Inflammatory macrophage treated with lipopolysaccharide for 1 hour (primary cell): ENCODE data around the gene KHK.
A peak's percentile ranks its signal among the peaks of the same experiment; 100 is the strongest.

Experiments used
- DNase-seq, 2 donors: peaks; one replicate each; pipeline ENCODE4 v3.0.0-alpha.2; 2020 to 2022

Gene KHK

DNA sequence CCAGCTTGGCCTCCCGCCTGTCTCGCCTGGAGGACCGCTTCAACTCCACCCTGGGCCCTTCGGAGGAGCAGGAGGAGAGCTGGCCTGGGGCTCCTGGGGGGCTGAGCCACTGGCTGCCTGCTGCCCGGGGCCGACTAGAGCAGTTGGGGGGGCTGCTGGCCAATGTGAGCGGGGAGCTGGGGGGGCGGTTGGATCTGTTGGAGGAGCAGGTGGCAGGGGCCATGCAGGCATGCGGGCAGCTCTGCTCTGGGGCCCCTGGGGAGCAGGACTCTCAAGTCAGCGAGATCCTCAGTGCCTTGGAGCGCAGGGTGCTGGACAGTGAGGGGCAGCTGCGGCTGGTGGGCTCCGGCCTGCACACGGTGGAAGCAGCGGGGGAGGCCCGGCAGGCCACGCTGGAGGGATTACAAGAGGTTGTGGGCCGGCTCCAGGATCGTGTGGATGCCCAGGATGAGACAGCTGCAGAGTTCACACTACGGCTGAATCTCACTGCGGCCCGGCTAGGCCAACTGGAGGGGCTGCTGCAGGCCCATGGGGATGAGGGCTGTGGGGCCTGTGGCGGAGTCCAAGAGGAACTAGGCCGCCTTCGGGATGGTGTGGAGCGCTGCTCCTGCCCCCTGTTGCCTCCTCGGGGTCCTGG is 3.7 kb upstream of the KHK start:
- DNase-seq = no peak

DNA sequence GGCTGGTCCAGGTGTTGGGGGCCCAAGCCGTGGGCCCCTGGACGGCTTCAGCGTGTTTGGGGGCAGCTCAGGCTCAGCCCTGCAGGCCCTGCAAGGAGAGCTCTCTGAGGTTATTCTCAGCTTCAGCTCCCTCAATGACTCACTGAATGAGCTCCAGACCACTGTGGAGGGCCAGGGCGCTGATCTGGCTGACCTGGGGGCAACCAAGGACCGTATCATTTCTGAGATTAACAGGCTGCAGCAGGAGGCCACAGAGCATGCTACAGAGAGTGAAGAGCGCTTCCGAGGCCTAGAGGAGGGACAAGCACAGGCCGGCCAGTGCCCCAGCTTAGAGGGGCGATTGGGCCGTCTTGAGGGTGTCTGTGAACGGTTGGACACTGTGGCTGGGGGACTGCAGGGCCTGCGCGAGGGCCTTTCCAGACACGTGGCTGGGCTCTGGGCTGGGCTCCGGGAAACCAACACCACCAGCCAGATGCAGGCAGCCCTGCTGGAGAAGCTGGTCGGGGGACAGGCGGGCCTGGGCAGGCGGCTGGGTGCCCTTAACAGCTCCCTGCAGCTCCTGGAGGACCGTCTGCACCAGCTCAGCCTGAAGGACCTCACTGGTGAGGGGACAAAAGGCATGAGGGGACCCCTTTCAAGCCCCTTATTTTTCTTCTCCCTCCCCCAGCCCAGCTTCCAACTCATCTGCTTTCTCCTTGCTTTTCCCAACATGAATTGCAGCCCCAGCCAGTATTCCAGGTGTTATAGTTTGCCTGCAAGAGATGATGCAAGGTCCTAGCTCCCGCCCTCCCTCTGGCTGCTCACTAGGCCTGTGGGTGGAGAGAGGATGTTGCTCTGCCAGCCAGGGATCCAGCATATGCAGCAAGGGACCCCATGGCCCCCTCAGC is 2.9 kb upstream of the KHK start:
- no peak for DNase-seq

DNA sequence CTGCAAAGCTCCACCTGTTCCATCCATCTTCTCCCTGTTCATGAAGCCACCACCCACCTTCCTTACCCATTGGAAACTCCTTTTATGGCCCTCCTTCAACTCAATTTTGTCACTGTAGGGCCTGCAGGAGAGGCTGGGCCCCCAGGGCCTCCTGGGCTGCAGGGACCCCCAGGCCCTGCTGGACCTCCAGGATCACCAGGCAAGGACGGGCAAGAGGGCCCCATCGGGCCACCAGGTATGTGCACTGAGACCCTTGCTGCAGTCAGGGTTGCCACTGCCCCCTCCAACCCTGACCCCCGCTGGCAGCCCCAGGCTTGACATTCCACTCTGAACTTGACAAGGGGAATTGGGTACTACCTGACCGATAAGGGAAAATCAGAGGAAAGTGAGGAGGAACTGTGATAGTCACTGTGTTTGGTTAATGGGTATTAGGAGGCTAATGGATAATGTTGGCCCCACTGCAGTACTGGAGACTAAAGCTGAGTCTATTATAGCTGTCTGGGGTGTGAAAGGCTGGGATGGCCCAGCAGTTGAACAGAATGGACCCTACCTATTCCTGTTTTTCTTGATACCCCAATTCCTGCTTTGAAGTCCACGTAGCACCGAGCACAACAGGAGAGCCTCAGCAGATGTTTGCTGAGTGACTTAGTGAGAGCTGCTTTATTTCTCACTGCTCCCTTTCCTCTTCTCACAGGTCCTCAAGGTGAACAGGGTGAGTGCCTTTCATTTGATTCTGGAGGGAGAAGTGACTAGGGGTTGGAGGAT is 2.1 kb upstream of the KHK start:
- no peak for DNase-seq

DNA sequence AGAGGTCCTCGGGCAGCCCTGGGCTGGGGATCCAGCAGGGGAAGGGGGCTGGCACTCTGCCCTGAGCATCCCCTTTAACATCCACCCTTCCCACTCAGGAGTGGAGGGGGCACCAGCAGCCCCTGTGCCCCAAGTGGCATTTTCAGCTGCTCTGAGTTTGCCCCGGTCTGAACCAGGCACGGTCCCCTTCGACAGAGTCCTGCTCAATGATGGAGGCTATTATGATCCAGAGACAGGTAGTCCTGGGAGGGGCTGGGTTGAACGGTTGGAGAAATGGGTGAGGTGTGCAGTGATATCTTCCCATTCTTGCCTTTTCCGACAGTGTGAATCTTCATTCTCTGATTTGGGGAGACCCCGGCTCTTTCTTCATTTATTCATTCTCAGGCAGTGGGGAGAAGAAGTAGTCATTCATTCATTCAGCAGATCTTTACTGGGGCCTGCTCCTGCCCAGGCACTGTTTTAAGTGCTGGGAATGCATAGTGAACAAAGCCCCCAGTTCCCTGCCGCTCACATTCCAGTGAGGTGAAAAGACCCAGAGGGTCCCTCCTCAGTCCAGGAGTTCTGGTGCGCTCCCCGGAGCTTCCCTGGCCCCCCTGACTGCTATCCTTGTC is 1.4 kb upstream of the KHK start:
- no peak for DNase-seq

DNA sequence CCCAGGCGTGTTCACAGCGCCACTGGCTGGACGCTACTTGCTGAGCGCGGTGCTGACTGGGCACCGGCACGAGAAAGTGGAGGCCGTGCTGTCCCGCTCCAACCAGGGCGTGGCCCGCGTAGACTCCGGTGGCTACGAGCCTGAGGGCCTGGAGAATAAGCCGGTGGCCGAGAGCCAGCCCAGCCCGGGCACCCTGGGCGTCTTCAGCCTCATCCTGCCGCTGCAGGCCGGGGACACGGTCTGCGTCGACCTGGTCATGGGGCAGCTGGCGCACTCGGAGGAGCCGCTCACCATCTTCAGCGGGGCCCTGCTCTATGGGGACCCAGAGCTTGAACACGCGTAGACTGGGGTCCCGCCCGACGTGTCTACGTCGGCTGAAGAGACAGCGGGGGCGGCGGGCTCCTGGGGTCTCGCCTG is 891 bp upstream of the KHK start:
- peak; percentile 53 to 64 for DNase-seq

DNA sequence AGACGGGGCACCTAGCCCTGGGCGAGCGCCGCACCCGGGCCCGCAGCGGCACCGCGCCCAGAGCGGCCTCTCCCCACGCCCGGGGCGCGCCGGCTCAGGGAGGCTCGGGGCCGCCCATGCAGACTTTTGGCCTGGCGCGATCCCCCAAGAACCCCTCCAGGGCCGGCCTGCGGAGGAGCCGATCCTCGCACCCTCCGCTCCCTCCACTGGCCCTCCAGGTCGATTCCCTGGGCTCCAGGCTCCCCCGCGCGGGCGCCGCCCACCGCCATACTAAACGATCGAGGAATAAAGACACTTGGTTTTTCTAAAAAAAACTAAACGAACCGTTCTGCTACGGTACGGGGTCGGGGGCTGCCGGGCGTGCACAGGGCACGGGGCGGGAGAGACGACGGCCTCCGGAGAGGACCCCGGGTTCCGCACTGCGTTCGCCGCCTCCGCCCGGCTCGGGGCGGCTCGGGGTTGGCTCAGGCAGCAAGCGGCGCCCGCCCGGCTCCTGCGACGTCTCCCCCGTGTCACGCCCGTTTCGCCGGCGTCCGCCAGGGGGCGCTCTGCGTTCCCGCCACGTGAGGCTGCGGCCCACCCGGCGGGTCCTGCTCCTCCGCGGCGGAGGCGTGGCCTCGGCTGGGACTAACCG is 365 bp upstream of the KHK start:
- DNase-seq = peak; percentile 90 to 99

DNA sequence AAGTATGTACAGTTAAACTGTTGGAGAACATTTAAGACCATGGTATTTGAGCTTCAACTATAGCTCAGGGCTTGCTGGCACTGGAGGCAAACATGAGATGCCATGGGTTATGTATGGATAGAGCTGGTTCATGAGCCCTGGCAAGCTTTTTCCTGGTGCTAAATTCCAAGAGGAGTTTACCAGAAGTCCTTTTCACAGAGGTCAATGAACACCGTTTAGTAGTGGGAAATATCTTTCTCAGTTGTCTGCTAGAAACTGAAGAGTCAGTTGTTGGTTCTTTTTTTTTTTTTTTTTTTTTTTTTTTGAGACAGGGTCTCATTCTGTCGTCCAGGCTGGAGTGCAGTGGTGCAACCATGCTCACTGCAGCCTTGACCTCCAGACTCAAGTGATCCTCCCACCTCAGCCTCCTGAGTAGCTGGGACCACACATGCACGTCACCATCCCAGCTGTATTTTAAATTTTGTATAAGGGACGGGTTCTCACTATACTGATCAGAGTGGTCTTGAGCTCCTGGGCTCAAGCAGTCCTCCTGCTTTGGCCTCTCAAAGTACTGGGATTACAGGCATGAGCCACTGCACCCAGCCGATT is 1.3 kb downstream of the KHK start:
- no peak for DNase-seq

DNA sequence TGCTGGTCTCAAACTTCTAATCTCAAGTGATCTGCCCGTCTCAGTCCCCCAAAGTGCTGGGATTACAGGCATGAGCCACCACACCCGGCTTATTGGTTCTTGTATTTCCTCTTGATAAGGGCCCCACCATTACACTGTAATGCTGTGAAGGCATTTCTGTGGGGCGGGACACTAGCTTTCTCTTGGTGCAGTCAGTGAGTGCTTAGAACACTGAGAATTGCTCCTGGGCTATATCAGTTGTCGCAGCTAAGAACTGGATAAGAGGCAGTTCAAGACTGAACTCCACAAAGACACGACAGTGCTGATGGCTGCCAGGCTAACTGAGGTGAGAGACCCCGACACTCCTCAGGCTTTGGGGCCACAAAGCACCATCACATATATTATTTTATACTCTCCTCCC is 2.1 kb downstream of the KHK start:
- DNase-seq = no peak

DNA sequence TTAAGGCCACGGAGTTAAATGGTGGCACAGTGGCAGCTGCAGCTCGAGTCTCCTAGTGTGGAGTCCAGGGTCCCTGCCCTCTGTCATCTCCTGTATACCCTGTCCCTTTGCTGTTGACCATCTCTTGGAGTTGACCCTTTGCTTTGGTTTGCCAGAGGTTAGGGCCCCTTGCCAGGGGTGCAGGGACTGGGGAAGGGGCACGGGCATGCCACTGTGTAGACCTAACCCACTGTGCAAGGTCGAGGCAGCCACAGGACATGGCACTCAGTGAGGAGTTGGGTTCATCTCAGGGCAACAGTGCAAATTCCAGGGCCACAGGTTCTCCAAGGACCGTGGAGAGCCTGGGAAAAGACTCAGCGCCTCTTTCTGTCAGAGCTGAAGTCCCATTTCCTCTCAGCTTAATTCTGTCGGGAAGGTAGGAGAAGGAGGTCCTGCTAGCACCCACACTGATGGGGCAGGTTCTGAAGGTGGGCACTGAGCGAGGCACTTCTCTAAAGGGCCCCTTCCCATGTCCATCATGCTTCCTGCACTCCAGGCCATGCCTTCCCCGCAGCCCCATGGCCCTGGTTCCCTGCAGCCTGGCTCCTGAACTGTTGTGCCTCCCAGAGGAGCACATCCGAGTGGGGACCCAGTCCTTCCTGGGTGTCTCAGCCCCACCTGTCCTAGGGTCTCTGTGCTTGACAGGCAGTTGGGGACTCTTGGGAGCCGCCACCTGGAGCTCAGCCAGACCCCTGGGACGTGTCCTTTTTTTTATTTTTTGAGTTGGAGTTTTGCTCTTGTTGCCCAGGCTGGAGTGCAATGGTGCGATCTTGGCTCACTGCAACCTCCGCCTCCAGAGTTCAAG is 2.8 kb downstream of the KHK start:
- DNase-seq = no peak

DNA sequence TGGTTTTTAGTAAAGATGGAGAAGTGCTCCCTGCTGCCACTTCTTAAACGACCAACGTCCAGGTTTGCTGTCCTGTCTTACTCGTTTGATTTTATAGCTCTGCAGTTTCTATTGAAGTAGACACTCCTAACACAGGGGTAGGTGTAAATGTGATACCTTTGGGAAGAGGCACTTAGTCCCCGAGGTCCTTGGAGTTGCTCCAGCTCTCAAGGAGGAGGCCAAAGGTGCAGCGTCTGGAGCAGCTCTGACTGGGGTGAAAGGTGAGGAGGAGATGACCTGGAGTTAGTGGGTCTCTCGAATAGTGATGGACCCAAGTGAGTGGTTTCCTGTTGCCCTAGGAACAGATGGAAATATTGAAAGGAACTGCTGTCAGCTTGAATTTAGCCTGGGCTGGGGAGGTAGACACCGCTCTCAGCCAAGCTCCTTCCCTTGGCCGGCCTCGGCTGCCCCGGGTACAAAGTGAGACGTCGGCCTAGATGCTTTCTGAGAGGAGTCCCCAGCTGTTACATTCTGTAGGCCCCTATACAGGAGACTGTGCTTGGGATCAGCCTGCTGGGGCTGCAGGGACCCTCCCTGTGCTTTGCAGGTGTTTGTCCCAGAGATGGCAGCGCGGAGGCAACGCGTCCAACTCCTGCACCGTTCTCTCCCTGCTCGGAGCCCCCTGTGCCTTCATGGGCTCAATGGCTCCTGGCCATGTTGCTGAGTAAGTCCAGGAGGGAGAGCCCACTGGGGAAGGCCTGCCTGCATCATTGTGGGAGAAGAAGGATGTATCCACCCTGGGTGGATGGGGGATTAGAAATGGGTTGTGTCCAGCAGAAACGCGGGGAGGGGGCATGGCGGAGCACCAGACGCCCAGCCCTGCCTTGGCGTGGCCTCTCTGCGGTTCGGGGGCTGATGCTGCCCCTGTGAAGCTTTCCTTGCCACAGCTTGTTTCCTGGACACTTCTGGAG is 5.4 kb downstream of the KHK start:
- DNase-seq = no peak

DNA sequence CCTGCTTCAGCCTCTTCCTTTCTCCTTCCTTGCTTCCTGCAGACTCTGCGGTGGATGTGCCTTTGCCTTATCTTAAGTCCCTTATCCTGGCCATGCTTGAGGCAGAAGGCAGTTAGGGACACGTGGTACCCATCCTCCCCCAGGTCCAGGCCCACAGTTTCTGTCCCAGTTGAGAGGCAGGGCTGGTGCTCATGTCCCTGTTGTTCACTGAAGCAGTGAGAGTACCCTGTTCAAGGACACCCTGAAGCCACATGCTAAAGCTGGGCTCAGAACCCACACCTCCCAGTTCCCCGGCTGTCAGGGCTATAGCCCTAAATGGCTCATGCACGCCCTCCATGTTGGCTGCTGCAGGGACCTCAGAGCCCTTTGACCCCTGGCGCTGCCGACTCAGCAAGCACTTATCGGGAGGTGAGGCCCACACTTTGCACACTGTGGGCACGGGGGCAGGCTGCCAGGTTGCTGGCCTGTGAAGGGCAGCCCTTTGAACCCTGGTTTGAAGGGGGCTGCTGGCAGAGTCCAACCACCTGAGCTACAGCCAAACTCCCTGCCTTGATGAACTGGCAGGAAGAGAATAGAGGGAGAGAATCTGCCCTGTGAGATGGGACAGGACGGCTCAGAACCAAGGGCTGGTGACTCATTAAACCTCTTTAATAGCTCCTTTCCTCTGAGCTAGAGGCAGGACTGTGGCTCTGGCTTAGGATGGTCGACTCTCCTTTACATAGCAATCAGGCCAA is 6.3 kb downstream of the KHK start:
- no peak for DNase-seq

DNA sequence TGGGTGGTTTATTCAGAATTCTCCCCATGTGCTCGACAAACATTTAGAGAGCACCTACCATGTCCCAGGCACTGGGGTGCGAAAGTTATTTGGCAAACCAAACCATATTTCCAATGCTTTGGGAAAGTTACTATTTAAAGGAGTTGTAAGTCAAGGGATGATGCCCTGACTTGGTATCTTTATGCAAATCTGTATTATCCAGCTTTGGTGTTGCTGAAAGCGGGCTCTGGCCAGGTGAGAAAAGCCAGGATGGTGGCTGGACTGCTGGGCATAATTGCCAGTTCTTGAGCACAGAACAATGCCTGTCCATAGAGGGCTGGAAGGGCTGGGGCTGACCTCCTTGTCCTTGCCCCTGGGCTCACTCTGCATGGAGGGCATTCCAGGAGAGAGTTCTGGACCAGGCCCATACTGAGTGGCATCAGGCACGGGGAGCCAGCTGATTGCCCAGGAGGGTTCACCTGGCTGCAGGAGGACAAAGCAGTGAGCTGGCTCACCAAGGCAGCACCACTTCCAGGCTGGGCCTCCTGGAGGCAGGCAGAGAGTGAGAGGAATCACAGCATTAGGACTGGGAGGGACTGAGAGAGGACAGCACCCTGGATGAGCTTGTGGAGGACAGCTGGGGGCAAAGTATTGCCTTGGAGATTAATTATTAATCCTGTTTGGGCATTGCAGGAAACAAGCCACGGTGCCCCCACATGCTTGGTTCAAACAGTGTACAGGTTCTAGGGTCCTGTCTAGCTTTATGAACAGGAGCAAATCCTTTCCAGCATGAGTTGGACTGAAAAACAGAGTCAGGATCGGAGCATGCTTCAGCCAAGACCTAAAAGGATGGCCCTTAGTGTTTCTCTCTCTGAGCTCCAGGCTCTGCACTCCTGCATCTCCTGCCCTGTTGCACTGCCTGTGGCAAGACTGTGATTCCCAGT is 7.1 kb downstream of the KHK start:
- no peak for DNase-seq

DNA sequence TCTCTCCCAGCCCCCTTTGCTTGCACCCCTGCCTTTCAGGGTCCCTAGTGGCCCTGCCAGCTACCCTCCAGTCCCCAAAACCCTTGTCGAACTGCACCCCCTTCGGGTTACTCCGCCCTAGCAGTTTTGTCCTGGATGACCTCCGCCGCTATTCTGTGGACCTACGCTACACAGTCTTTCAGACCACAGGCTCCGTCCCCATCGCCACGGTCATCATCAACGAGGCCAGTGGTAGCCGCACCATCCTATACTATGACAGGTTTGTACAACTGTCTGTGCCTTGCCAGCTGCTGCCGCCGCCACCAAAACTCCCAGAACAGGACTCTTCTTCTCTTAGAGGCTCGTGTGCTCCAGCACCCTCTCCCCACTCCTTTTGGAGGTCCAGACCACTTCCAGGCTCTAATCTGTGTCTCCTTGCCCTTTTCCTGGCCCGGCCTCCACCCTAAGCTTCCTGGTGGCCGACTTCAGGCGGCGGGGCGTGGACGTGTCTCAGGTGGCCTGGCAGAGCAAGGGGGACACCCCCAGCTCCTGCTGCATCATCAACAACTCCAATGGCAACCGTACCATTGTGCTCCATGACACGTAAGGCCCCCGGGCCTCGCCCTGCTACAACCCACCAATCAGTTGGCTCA is 7.9 kb downstream of the KHK start:
- DNase-seq = no peak

DNA sequence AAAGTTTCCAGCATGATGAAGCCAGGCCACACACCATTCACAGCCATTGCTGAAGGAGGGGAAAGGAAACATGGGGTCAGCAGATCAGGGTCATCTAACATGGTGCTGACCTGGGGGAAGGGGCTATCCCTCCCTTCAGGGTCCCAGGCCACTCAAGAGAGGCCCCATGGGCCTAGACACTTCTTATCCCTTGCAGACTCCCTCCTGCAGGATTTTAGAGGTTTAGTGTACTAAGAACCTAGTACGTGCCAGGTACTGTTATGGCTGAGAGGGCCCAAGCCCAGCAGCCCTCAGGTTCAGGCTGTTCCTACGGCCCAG is 8.8 kb downstream of the KHK start:
- DNase-seq = no peak

DNA sequence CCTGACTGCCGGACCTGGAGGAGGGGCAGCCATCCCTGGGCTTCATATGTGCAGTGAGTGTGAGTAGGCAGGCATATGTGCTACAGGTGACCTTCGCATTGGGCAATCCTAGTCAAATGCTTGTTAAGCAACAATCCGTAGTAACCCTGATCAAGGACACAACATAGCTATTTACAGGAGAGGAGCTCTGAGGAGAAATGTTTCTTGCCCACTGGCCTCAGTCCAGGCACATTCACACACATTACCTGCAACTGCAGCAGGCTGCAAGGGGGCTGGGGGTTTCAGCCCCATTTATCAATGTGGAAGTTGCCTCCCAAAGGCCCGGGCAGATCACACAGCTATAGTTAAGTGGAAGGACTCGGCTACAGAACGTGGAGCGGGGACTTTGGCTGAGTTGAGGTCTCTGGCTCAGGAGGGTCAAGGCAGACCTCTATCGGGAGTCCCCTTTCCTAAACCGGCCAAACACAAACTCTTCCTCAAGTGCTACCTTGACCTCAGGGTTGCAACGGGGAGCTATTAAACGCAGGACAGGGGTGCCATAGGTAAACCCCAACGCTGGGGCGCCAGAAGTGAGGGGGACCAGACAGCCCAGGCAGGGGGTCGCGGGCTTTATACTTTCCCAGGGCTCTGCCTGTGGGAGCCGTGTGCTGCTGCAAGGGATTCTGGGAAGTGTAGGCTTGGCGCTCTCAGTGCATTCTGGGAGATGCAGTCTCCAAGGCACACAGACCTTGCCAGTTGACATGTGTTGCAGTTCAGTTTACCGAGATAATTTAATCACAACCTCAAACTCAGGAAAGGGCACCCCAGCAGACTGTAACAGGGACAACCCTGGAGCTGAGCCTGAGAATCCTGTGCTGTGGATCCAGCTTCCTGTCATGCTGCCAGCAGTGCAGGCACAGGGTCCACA is 9.4 kb downstream of the KHK start:
- DNase-seq = peak in 1 of 2 donors; percentile 59

DNA sequence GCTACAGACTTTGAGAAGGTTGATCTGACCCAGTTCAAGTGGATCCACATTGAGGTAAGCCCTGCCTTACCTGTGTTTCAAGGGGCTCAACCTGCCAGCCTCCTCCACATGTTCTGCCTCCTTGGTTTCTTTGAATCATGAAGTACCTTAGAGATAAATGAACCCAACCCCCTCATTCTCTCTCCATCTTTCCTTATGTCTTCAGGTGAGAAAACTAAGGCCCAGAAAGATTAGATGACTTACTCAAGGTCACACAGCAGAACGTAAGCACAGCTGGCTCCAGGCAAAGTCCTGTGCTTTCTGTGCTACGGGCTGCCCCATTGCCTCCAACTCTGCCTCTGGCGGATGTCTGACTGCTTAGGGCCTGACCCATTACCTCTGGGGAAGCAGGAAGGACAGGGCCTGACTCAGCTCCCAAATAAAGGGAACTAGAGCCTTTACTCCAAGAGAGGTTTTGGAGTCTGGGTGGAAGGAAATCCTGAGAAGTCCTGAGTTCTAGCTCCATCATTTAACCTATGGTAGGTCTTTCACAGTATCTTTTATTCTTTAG is 10.3 kb downstream of the KHK start:
- peak; percentile 58 to 61 for DNase-seq

DNA sequence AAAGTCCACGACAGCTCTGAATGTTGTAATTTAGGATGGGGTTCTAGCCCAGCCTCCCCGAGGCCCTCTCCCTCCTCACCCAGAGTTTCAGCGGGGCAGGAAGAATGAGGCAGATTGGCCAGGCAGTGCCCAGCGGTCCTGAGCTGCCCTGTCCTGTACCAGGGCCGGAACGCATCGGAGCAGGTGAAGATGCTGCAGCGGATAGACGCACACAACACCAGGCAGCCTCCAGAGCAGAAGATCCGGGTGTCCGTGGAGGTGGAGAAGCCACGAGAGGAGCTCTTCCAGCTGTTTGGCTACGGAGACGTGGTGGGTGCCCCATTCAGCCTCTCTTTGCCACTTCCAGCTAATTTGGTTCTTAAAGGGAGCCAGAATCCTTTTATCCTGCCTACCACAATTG is 10.8 kb downstream of the KHK start:
- DNase-seq = no peak
